NT2/D1 (cell line): ENCODE results near the gene PGAM2.

Experiments used
- YY1 ChIP-seq: IDR thresholded peaks from 2 replicates; pipeline ENCODE4 v1.6.1; 2011; ENCODE audit not compliant: insufficient read length, insufficient read depth
- ZNF274 ChIP-seq: IDR thresholded peaks from 2 replicates; pipeline ENCODE4 v1.6.1; 2011; ENCODE audit warnings: mild to moderate bottlenecking, low read depth, low read length

- no peak for TF ChIP-seq YY1
- no peak for TF ChIP-seq ZNF274
These were observed 8.7 kb downstream of the PGAM2 start for GRCh38 chr7:44056681-44057080.
